Measurements from ENCODE around the gene RPS27L.

GRCh38 chr15:63109920-63110319 is 47.4 kb downstream of the RPS27L start:
- no peak for TF ChIP-seq CTCF (conservative IDR thresholded peaks at IDR 0.05; ENCODE audit: low read depth in 2 of 2)
- no peak for TF ChIP-seq ZNF114 (CRISPR knock-in tag; IDR thresholded peaks at IDR 0.05)
- no peak for TF ChIP-seq EZH2 (IDR thresholded peaks at IDR 0.05; ENCODE audit: low read depth, unreplicated experiment)
- no peak for TF ChIP-seq EZH2phosphoT487 (IDR thresholded peaks at IDR 0.05; ENCODE audit: unreplicated experiment)
- no peak for TF ChIP-seq REST (IDR thresholded peaks at IDR 0.05; ENCODE audit: unreplicated experiment)

All from GM23338 (cell line).